IMR-90 (cell line): ENCODE results near the gene RNF186.

Experiments used
- MXI1 ChIP-seq: IDR thresholded peaks from 2 replicates; pipeline ENCODE4 v1.6.1; 2012; ENCODE audit warnings: low read depth, mild to moderate bottlenecking, low read length, moderate library complexity, borderline replicate concordance
- NFE2L2 ChIP-seq: fragments of 150-350 bp; IDR thresholded peaks from 2 replicates; pipeline ENCODE4 v1.6.1; 2016; ENCODE audit warnings: low read depth, mild to moderate bottlenecking, low read length
- POLR2A ChIP-seq: IDR thresholded peaks from 2 replicates; pipeline ENCODE4 v1.6.1; 2012; ENCODE audit warnings: mild to moderate bottlenecking, low read depth, low read length
- RAD21 ChIP-seq: IDR thresholded peaks from 2 replicates; pipeline ENCODE4 v1.6.1; 2012; ENCODE audit warnings: low read length, improper control_type of control experiment
- RFX5 ChIP-seq: IDR thresholded peaks from 2 replicates; pipeline ENCODE4 v1.8.0; 2012; ENCODE audit warnings: low read depth, mild to moderate bottlenecking, low read length, moderate library complexity
- TF ChIP-seq, protein P1 (sequence below): conservative IDR thresholded peaks from 2 replicates; pipeline ENCODE4 v1.5.1; 2012; ENCODE audit warnings: mild to moderate bottlenecking, low read depth, low read length, improper control_type of control experiment
- TF ChIP-seq, protein P2 (sequence below): fragments of 150-350 bp; IDR thresholded peaks from 2 replicates; pipeline ENCODE4 v1.6.1; 2016; ENCODE audit warnings: low read depth, mild to moderate bottlenecking, low read length, moderate library complexity, borderline replicate concordance

DNA sequence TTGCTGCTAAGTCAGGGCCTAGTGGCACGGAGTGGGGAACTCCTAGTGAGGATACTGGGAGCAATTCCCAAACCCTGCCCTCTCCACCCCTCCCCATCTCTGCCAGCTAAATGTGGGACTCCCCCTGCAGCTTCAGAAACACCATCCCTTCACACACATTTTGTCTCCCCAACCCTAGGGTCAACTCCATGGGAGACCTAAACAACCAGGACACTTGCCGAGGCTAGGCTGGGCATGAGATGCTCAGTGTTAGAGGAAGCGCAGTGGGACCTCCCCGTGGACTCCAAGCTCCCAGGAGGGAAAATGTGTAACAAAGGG is 1.5 kb downstream of the RNF186 start:
- TF ChIP-seq, protein P1, sequence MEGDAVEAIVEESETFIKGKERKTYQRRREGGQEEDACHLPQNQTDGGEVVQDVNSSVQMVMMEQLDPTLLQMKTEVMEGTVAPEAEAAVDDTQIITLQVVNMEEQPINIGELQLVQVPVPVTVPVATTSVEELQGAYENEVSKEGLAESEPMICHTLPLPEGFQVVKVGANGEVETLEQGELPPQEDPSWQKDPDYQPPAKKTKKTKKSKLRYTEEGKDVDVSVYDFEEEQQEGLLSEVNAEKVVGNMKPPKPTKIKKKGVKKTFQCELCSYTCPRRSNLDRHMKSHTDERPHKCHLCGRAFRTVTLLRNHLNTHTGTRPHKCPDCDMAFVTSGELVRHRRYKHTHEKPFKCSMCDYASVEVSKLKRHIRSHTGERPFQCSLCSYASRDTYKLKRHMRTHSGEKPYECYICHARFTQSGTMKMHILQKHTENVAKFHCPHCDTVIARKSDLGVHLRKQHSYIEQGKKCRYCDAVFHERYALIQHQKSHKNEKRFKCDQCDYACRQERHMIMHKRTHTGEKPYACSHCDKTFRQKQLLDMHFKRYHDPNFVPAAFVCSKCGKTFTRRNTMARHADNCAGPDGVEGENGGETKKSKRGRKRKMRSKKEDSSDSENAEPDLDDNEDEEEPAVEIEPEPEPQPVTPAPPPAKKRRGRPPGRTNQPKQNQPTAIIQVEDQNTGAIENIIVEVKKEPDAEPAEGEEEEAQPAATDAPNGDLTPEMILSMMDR = no peak
- no peak for TF ChIP-seq POLR2A
- no peak for TF ChIP-seq MXI1
- TF ChIP-seq, protein P2, sequence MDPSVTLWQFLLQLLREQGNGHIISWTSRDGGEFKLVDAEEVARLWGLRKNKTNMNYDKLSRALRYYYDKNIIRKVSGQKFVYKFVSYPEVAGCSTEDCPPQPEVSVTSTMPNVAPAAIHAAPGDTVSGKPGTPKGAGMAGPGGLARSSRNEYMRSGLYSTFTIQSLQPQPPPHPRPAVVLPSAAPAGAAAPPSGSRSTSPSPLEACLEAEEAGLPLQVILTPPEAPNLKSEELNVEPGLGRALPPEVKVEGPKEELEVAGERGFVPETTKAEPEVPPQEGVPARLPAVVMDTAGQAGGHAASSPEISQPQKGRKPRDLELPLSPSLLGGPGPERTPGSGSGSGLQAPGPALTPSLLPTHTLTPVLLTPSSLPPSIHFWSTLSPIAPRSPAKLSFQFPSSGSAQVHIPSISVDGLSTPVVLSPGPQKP = no peak
- no peak for TF ChIP-seq RAD21
- TF ChIP-seq NFE2L2 = no peak
- TF ChIP-seq RFX5 = no peak
